ENCODE results near the gene IL37.
"Not testable (repeated sequence)": the region's sequence is repeated elsewhere in the genome, so short reads cannot be mapped to it uniquely, and the experiment has no call there.

The IL37 gene

GRCh38 chr2:112893752-112894151 is 17.2 kb upstream of the IL37 start:
- no peaks in the 10 kb centered on the region for H3K36me3 ChIP-seq
- H3K9me3 ChIP-seq: no peaks in the 10 kb centered on the region
- peaks cover 10 to 14% of the 10 kb centered on the region in 2 experiments for H3K4me1 ChIP-seq (ENCODE audit: control insufficient read depth in 1 of 2, insufficient read depth in 1 of 2, low read depth in 1 of 2, low read length in 1 of 2)
- TF ChIP-seq, protein P1, sequence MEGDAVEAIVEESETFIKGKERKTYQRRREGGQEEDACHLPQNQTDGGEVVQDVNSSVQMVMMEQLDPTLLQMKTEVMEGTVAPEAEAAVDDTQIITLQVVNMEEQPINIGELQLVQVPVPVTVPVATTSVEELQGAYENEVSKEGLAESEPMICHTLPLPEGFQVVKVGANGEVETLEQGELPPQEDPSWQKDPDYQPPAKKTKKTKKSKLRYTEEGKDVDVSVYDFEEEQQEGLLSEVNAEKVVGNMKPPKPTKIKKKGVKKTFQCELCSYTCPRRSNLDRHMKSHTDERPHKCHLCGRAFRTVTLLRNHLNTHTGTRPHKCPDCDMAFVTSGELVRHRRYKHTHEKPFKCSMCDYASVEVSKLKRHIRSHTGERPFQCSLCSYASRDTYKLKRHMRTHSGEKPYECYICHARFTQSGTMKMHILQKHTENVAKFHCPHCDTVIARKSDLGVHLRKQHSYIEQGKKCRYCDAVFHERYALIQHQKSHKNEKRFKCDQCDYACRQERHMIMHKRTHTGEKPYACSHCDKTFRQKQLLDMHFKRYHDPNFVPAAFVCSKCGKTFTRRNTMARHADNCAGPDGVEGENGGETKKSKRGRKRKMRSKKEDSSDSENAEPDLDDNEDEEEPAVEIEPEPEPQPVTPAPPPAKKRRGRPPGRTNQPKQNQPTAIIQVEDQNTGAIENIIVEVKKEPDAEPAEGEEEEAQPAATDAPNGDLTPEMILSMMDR (IDR thresholded peaks at IDR 0.05): no peak
- H3K4me3 ChIP-seq (ENCODE audit: low read depth in 1 of 2, low read length in 1 of 2): no peak overlapping the region
- H3K27me3 ChIP-seq: no peaks in the 10 kb centered on the region
- H3K27ac ChIP-seq: no peak overlapping the region

- Histone ChIP-seq H3K9me3 (no peaks in the 10 kb centered on the region), H3K36me3 (no peaks in the 10 kb centered on the region), H3K4me3 (ENCODE audit: low read depth in 1 of 2, low read length in 1 of 2) (no peak overlapping the region), H3K4me1 (ENCODE audit: control insufficient read depth in 1 of 2, insufficient read depth in 1 of 2, low read depth in 1 of 2, low read length in 1 of 2) (peaks cover 4 to 5% of the 10 kb centered on the region in 2 experiments), H3K27me3 (no peaks in the 10 kb centered on the region), H3K27ac (no peak overlapping the region)
- TF ChIP-seq, protein P1 (IDR thresholded peaks at IDR 0.05): no peak
Observed at GRCh38 chr2:112896909-112897623, 13.9 kb upstream of the IL37 start.

DNA sequence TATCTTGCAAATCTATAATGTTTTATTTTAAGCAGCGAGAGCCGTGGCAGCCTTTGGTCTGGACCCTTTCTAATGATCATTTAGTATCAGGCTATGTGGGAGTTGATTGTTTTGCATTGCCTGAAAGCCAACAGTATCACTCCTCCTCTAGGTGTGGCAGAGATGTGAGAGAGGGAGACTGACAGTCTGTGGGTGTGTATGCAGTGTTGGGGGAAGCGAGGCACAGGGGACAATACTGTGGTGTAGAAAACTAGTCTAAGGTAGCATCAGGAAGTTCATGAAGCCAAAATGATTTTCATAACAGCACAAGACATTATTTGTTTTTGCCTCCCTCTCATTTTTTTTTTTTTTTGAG is 13.4 kb upstream of the IL37 start:
- Histone ChIP-seq H3K4me3 (ENCODE audit: low read depth in 1 of 2, low read length in 1 of 2) (no peak overlapping the region), H3K27me3 (no peaks in the 10 kb centered on the region), H3K4me1 (ENCODE audit: control insufficient read depth in 1 of 2, insufficient read depth in 1 of 2, low read depth in 1 of 2, low read length in 1 of 2) (no peaks in the 10 kb centered on the region), H3K36me3 (no peaks in the 10 kb centered on the region), H3K9me3 (no peaks in the 10 kb centered on the region), H3K27ac (no peak overlapping the region)
- TF ChIP-seq, protein P1 (IDR thresholded peaks at IDR 0.05): no peak

DNA sequence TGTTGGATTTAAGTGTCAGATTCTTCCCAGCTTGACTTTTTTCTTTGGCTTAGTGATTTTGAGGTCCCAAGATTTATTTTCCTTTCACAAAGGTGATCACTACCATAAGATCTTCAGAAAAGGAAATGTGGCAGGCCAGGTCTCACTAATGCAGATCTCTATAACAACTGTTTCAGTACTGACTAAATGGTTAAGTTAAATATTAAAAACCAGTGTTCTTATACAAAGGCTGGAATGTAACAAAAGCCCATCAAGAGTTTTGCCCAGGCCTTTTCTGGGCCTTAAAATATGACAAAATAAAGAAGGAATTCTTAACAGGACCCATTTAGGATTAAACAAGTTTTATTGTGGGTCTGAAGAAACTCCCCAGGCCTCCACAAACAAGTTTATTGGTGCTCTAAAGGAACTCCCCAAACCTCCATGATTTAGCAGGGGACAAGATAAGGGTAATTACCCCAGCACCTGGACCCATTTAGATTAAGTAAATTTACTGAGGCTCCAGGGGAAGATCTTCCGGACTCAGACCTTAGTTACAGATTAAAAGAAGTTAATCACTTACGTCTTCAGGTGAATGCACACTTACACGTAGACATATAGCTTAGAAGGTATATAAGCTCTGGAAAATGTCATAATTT is 9.4 kb upstream of the IL37 start:
- not testable (repeated sequence) for H3K36me3 ChIP-seq; H3K4me3 ChIP-seq (ENCODE audit: low read depth in 1 of 2, low read length in 1 of 2); H3K27me3 ChIP-seq; H3K9me3 ChIP-seq; H3K27ac ChIP-seq; H3K4me1 ChIP-seq (ENCODE audit: control insufficient read depth in 1 of 2, insufficient read depth in 1 of 2, low read depth in 1 of 2, low read length in 1 of 2)

DNA sequence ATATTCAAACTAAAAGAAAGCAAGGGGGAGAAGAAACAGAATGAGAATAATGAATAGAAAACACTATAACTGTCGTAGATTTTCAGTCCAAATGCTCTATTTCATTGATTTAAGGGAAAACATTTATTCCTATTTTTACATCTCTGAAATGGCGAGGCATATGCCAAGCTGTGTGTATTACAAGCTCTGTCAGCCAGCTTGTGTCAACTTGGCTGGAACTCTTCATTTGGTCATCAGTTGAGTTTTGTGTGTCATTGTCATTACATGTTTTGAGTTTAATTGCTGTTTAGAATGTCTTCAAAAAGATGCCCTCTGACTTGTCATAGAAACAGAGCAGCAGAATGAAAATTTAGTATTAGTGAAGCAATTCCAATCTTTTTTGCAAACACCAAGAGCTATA is 8.1 kb upstream of the IL37 start:
- TF ChIP-seq, protein P1 (IDR thresholded peaks at IDR 0.05): no peak

DNA sequence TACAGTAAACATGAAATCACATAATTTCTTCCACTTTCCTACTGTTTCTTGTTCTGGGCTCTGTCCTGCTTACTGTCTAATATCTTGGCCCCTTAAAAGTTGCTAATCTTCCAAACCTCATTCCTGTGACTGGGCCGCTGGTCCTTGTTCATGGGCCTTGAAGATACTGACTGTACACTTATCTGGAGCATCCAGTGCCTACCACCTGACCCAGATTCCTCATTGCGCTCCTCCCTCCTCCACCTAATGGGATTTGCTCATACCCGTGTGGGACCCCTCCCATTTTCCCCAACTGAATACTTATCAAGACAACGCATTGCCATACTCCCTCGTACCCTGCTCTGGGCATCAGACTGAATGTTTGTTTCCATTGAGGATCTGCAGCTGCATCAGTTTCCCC is 6.1 kb upstream of the IL37 start:
- no peak overlapping the region for H3K4me3 ChIP-seq (ENCODE audit: low read depth in 1 of 2, low read length in 1 of 2)
- H3K9me3 ChIP-seq: no peaks in the 10 kb centered on the region
- no peaks in the 10 kb centered on the region for H3K4me1 ChIP-seq (ENCODE audit: control insufficient read depth in 1 of 2, insufficient read depth in 1 of 2, low read depth in 1 of 2, low read length in 1 of 2)
- no peak overlapping the region for H3K27ac ChIP-seq
- no peaks in the 10 kb centered on the region for H3K27me3 ChIP-seq
- TF ChIP-seq, protein P1 (IDR thresholded peaks at IDR 0.05): no peak
- no peaks in the 10 kb centered on the region for H3K36me3 ChIP-seq

More for the DNA sequence above, 8.1 kb upstream of the IL37 start:
- Histone ChIP-seq H3K4me1 (ENCODE audit: control insufficient read depth in 1 of 2, insufficient read depth in 1 of 2, low read depth in 1 of 2, low read length in 1 of 2) (no peaks in the 10 kb centered on the region), H3K4me3 (ENCODE audit: low read depth in 1 of 2, low read length in 1 of 2) (no peak overlapping the region), H3K9me3 (no peaks in the 10 kb centered on the region), H3K27me3 (no peaks in the 10 kb centered on the region), H3K27ac (no peak overlapping the region), H3K36me3 (no peaks in the 10 kb centered on the region)

All from neutrophil (primary cell).